SK-N-SH treated with all-trans-retinoic acid at 6 μM for 48 hours (cell line): Measurements from ENCODE around the gene VWF.

Experiments
- ATAC-seq: fragments of 200-7000 bp; cut with Tn5 transposase; 3 replicates; pipeline ENCODE4 v1.9.1; 2020; ENCODE audit warnings: mild to moderate bottlenecking, moderate library complexity
- ARNTL ChIP-seq: fragments of 450-650 bp; formaldehyde crosslinking; IDR thresholded peaks from 2 replicates; pipeline ENCODE4 v1.5.0; 2020; ENCODE audit warnings: low read depth, mild to moderate bottlenecking, moderate library complexity, borderline replicate concordance
- BACH2 ChIP-seq: fragments of 250-450 bp; sonication (Bioruptor Pico); IDR thresholded peaks from 2 replicates; pipeline ENCODE4 v1.9.0; 2021; ENCODE audit warnings: mild to moderate bottlenecking, borderline replicate concordance
- CREB5 ChIP-seq: fragments of 250-450 bp; sonication (Bioruptor Pico); IDR thresholded peaks from 2 replicates; pipeline ENCODE4 v1.5.1; 2020; ENCODE audit warnings: low read depth, mild to moderate bottlenecking, moderate library complexity
- CSDC2 ChIP-seq: fragments of 250-450 bp; sonication (Bioruptor Pico); IDR thresholded peaks from 2 replicates; pipeline ENCODE4 v1.5.0; 2020; ENCODE audit warnings: mild to moderate bottlenecking, moderate library complexity
- CSRNP3 ChIP-seq: fragments of 250-450 bp; sonication (Bioruptor Pico); IDR thresholded peaks from 2 replicates; pipeline ENCODE4 v1.5.1; 2021; ENCODE audit warnings: mild to moderate bottlenecking, moderate library complexity
- ESRRG ChIP-seq: fragments of 250-450 bp; sonication (Bioruptor Pico); IDR thresholded peaks from 2 replicates; pipeline ENCODE4 v1.6.1; 2021; ENCODE audit warnings: mild to moderate bottlenecking
- OSR1 ChIP-seq: fragments of 250-450 bp; sonication (Bioruptor Pico); IDR thresholded peaks from 2 replicates; pipeline ENCODE4 v1.8.0; 2022; ENCODE audit warnings: moderate library complexity, mild to moderate bottlenecking, inconsistent platforms
- PATZ1 ChIP-seq: fragments of 250-450 bp; sonication (Bioruptor Pico); IDR thresholded peaks from 2 replicates; pipeline ENCODE4 v1.8.0; 2020; ENCODE audit warnings: mild to moderate bottlenecking, moderate library complexity, borderline replicate concordance
- PPARA ChIP-seq: fragments of 250-450 bp; sonication (Bioruptor Pico); IDR thresholded peaks from 2 replicates; pipeline ENCODE4 v1.5.0; 2020; ENCODE audit warnings: mild to moderate bottlenecking, borderline replicate concordance
- RARB ChIP-seq: fragments of 250-450 bp; sonication (Bioruptor Pico); IDR thresholded peaks from 2 replicates; pipeline ENCODE4 v1.8.0; 2021; ENCODE audit warnings: mild to moderate bottlenecking, moderate library complexity
- SNAI2 ChIP-seq: fragments of 250-450 bp; sonication (Bioruptor Pico); IDR thresholded peaks from 2 replicates; pipeline ENCODE4 v1.5.0; 2020; ENCODE audit warnings: mild to moderate bottlenecking, moderate library complexity
- TCF4 ChIP-seq: fragments of 250-450 bp; sonication (Bioruptor Pico); IDR thresholded peaks from 2 replicates; pipeline ENCODE4 v1.8.0; 2021; ENCODE audit warnings: mild to moderate bottlenecking, moderate library complexity, borderline replicate concordance
- TOX ChIP-seq: fragments of 250-450 bp; sonication (Bioruptor Pico); IDR thresholded peaks from 2 replicates; pipeline ENCODE4 v1.8.0; 2021; ENCODE audit warnings: mild to moderate bottlenecking, moderate library complexity, borderline replicate concordance
- TSHZ2 ChIP-seq: fragments of 250-450 bp; sonication (Bioruptor Pico); IDR thresholded peaks from 2 replicates; pipeline ENCODE4 v1.5.0; 2020; ENCODE audit warnings: mild to moderate bottlenecking, moderate library complexity
- ZC3H10 ChIP-seq: fragments of 250-450 bp; sonication (Bioruptor Pico); IDR thresholded peaks from 2 replicates; pipeline ENCODE4 v1.5.1; 2021; ENCODE audit warnings: mild to moderate bottlenecking, moderate library complexity
- ZFP3 ChIP-seq: fragments of 250-450 bp; sonication (Bioruptor Pico); IDR thresholded peaks from 2 replicates; pipeline ENCODE4 v1.5.0; 2020; ENCODE audit warnings: mild to moderate bottlenecking, moderate library complexity
- ZFP30 ChIP-seq: fragments of 450-650 bp; formaldehyde crosslinking; IDR thresholded peaks from 2 replicates; pipeline ENCODE4 v1.5.0; 2022; ENCODE audit warnings: mild to moderate bottlenecking, moderate library complexity
- ZNF565 ChIP-seq: fragments of 450-650 bp; formaldehyde crosslinking; conservative IDR thresholded peaks from 2 replicates; pipeline ENCODE4 v1.5.0; 2020; ENCODE audit warnings: low read depth, mild to moderate bottlenecking, moderate library complexity
- ZNF70 ChIP-seq: fragments of 450-650 bp; formaldehyde crosslinking; IDR thresholded peaks from 2 replicates; pipeline ENCODE4 v1.5.0; 2020; ENCODE audit warnings: mild to moderate bottlenecking, moderate library complexity
- ZNF8 ChIP-seq: fragments of 450-650 bp; formaldehyde crosslinking; IDR thresholded peaks from 2 replicates; pipeline ENCODE4 v1.5.0; 2020; ENCODE audit warnings: mild to moderate bottlenecking, moderate library complexity

VWF gene

GRCh38 chr12:5900076-5900475, 224.4 kb downstream of the VWF start:
- ATAC-seq: no peak
- TF ChIP-seq ZNF565 (CRISPR knock-in tag): no peak
- TF ChIP-seq ZFP30 (CRISPR knock-in tag): no peak

- no peak for ATAC-seq
- no peak for TF ChIP-seq PATZ1 (CRISPR knock-in tag)
- TF ChIP-seq CSDC2 (CRISPR knock-in tag): no peak
- TF ChIP-seq ZNF70 (CRISPR knock-in tag): no peak
- TF ChIP-seq RARB (CRISPR knock-in tag): no peak
- TF ChIP-seq TOX (CRISPR knock-in tag): no peak
- TF ChIP-seq ESRRG (CRISPR knock-in tag): no peak
- TF ChIP-seq BACH2: no peak
- no peak for TF ChIP-seq ZNF8
- TF ChIP-seq TCF4 (CRISPR knock-in tag): no peak
- no peak for TF ChIP-seq ZC3H10 (CRISPR knock-in tag)
- no peak for TF ChIP-seq SNAI2
- TF ChIP-seq CREB5 (CRISPR knock-in tag): no peak
- TF ChIP-seq ARNTL (CRISPR knock-in tag): no peak
- no peak for TF ChIP-seq ZFP3 (CRISPR knock-in tag)
- TF ChIP-seq ZFP30 (CRISPR knock-in tag): no peak
- no peak for TF ChIP-seq ZNF565 (CRISPR knock-in tag)
Observed at GRCh38 chr12:5899675-5900074, 224.8 kb downstream of the VWF start.

- ATAC-seq: no peak
- TF ChIP-seq TSHZ2: no peak
- no peak for TF ChIP-seq ZC3H10 (CRISPR knock-in tag)
- no peak for TF ChIP-seq ARNTL (CRISPR knock-in tag)
- TF ChIP-seq ZFP30 (CRISPR knock-in tag): no peak
- no peak for TF ChIP-seq PPARA (CRISPR knock-in tag)
- no peak for TF ChIP-seq CSDC2 (CRISPR knock-in tag)
- no peak for TF ChIP-seq CSRNP3 (CRISPR knock-in tag)
- no peak for TF ChIP-seq OSR1 (CRISPR knock-in tag)
- no peak for TF ChIP-seq ZNF70 (CRISPR knock-in tag)
- TF ChIP-seq ZNF8: no peak
- TF ChIP-seq SNAI2: no peak
- TF ChIP-seq CREB5 (CRISPR knock-in tag): no peak
- TF ChIP-seq RARB (CRISPR knock-in tag): no peak
- TF ChIP-seq TOX (CRISPR knock-in tag): no peak
- no peak for TF ChIP-seq ZFP3 (CRISPR knock-in tag)
Observed at GRCh38 chr12:5898874-5899273, 225.6 kb downstream of the VWF start.
